GM19452 (cell line): Measurements from ENCODE around the gene DNAJC6.

ENCODE experiments used
- ATAC-seq: cut with Tn5 transposase; IDR thresholded peaks from one replicate; pipeline ENCODE4 v1.9.1; 2021; ENCODE audit not compliant: unreplicated experiment

DNAJC6 gene

DNA sequence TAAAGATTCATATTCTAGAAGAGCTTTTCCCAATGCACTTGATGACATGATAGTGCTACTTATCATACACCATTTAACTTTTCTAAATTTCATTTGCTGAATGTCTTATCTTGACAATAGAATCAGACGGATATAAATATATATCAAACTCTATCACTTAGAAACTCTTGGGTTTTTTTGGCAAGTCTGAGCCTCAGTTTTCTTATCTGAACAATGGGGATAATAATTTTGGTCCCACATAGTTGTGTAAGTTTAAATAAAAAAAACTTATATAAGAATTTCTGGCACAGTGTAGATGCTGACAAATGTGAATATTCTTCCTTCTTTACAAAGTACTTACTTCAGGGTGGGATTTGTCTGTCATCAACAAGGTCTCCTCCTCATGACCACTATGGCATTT lies 89.7 kb downstream of the DNAJC6 start:
- no peak for ATAC-seq

DNA sequence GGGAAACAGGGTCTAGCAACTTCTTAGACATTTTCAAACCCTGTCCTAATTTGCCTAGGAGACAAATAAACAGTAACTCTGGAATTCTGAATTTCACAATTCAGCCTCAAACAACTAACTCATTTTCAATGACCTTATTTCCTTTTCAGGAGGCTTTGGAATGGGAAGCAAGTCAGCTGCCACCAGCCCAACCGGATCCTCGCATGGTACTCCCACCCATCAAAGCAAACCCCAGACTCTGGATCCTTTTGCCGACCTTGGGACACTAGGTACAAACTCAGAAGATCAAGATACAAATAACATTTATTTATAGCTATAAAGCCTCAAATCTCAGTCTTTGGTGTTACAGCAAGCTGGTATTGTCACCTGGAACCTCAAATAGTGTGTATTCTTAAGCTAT lies 92.3 kb downstream of the DNAJC6 start:
- ATAC-seq = no peak

DNA sequence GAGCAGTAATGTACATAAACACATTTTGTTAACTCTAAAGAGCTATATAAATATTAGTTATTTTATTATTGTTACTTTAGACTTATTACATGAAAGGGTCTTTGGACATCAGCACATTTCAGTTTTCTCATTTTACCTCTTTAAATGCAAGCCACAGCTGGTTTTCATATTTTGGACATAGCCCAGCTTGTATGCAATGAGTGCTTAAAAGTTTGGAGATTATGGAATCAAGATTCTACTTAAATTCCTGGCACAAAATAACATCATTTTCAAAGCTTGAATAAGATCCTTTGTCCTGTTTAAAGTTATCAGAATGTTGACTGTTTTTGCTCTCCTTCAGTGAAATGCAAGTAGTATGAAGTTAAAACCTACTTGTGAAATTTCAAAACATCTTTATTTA lies 95.6 kb downstream of the DNAJC6 start:
- no peak for ATAC-seq

DNA sequence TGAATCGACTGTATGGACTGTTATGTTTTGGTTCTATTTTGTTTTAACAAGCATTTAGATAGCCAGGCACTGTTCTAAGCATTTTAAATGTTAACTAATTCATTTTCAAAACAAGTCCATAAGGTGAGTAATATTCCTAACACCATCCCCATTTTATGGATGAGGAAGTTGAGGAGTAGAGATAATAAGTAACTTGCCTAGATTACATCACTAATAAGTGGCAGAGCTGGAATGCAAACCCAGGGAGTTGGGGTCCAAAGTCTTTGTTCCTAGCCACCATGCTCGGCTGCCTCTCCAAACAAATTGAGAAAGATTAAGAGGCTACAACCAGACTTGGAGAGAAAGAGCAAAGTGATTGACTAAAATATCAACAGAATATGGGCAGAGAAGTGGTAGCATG lies 98.5 kb downstream of the DNAJC6 start:
- no peak for ATAC-seq

DNA sequence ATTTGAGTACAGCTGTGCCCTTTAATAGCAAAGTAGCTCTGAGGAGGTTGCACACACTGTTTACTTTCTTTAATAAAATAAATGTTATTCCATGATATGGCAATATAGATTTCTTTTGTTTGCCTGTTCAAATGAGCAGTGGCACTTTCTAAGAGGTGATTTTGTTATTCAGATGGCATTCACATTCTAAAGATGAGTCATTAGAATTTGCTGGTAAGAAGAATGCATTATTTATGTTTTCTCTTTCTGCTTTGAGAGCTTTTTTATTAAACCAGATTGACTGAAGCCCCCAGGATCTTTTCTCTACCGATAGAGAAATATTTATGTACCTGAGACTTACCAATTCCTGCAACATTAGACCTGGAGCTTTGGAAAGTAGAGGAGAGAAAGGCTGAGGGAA lies 100.0 kb downstream of the DNAJC6 start:
- no peak for ATAC-seq

DNA sequence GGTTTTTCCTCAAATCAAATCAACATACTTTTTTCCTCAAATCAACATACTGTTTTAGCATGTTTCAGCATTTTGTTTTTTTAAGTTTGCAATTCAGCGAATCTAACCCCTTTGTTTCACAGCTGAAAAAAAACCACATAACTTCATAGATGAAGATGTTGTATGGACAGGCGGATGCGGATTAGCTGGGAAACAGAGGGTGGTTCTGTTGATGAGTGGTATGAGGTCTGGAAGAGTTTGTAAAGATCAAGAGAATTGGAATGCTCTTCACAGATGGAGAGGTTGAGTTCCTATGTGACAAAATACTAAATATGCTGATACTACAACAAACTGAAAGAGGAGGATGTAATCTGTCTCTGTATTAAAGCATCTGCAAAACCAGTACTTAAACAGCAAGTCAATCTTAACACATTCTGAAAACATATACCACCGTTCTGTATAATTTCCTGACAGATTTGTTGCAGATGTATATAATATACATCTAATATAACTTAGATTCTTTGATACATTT lies 100.5 kb downstream of the DNAJC6 start:
- ATAC-seq = no peak

DNA sequence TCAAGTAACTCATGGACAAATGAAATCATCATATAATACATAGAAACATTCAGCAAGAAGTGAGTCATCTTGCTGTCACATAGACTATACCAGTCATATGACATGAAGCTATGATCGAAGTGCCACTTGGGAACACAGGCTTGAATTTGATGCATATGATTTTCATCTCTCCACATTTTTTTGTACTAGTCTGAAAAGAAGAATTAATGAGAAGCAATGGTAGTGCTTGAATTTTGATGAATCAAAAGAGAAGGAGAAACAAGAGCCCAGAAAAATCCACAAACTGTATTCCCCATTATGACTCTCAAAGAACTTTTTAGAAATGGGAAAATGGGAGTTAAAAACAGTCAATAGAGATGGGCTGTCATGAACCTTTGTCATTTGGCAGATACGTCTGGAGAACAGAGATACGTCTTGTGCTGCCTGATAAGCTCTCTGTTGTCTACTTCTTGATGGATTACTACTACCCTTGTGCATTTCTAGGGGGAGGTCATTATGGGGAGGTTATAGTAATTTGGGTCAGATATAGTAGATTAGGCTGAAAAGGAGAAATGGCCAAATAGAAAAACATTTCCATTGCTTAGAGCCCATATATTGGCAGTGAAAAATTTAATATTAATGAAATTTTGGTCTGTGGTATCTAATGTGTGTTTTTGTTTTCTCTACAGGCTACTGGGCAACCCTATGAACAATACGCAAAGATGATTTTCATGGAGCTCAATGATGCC lies 103.1 kb downstream of the DNAJC6 start:
- ATAC-seq = no peak

DNA sequence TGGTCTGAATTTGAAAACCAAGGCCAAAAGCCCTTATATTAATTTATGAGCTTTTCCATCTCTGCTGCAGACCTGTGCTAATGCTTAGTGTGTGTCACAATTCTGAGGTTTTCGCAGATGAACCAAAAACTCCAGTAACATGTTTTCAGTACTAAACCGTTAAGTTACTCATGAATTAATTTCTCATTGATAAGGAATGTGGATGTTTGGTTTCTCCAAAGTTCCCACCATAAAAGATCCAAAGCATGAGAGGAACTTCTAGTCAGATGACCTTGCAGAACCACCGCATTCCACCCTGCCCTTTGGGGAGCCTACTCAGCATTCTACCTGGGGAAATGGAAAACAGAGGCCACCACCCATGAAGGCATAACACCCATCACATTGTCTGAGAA lies 103.6 kb downstream of the DNAJC6 start:
- no peak for ATAC-seq

DNA sequence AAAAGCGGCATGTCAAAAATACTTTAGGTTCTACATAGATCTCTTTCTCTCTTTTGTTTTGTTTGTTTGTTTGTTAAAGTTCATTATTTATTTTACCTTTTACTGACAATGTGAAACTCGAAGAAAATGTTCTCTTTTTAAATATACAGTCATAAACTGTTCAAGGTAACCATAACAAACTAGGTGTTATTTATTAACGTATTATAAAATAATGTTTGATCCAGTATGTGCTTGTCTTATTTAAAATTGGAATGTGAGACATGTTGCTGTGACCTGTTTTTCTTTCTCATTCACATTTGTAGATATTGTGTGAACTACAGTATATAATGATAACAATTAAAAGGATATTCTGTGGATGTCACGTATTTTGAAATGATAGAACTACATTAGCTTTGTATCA lies 105.2 kb downstream of the DNAJC6 start:
- ATAC-seq = no peak

DNA sequence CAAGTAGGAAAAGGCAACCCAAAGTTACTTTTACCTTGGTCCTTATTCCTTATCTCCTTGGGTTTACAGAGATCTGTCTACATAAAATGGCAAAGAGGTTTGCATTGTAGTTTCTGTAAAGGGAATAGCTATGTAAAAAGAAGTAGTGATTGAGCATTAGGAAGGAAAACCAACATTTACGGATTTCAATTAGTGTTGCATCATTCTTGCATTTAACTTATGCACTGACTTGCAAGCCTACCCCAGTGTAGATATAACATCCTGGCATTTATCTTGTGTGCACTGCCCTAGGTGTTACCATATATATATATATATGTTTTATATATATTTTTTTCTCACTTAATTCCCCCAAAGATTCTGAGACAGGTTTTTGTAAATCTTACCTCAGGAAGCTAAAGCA lies 107.4 kb downstream of the DNAJC6 start:
- no peak for ATAC-seq

DNA sequence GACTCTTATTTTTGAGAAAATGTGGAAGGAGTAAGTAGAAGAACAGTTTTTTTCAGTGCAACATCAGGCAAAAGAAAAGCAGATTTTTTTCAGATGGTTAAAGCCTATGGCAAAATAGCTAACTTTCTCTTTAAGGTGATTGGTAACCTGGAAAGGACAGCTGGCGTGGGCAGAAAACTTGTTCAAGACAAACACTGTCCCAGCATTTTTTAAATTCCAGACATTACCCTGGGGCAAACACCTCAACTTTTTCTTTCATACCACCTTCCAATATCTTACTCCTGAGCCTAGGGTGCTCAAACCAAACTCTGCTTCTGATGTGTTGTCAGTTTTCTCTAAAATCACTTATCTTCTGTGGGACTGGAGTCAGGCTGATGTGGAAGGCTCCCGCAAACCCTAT lies 108.4 kb downstream of the DNAJC6 start:
- no peak for ATAC-seq

DNA sequence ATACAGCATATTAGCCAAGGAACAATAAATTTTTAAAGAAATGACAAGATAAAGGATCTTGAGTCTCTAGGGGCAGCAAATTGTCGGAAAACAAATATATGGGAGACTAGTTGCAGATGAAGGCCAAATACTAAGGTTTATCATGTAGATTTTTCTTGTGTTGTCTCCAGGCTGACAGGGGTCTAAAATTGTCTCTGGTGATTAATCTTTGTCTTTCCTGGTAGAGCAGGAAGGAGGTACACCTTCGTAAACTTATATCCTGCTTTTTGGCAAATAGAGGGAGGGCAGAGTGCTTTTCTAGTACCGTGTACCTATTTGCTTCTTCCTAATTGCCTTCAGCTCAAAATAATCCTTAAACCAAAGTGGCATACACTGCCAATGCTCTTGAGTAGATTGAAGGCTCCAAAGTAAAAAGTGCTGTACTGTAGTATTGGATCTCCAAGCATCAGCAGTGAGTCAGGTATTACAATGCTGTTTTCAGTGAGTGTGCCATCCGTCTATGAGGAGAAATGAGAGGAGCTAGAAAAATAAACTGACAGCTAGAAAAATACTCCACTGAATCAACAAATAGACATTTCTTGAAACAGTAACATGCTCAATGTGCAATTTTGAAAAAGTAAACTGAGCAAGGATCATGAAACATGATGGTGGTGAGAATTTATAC lies 109.3 kb downstream of the DNAJC6 start:
- no peak for ATAC-seq

DNA sequence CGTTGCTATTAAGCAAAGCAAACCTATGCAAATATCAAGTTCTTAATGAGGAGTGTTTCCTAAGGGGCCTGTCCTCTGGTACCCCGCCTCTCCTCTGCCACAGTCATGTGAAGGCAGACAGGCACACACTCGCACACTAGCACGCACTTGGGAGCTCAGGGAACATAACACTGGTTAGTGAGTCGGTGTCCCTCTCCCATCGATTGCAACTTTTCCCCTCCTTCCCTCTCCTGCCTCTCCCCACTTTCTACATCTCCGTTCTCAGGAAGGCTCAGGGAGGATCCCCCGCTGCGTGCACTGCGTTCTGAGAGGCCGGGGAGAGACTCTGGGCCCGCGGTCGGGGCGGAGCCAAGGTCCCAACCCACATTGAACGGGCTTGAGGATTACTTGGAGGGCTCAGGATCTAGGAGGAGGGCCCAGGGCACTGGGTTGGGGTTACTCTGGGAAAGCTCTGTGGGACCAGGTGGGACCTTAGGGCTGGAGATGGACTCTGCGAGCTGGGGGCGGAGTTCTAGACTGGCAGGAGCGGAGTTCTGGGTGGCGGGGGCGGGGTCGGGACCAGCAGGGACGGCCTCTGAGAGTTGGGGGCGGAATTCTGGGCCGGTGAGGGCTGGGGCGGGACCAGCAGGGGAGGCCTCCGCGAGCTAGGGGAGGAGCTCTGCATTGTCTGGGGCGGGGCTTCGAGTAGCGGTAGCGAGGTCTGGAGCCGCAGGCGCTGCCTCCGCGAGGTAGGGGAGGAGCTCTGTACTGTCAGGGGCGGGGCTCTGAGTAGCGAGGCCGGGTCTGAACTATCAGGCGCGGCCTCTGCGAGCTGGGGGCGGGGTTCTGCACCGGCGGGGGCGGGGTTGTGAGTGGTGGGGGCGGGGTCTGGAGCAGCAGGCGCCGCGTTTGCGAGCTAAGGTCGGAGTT lies 110.6 kb downstream of the DNAJC6 start:
- ATAC-seq = peak; percentile 93

DNA sequence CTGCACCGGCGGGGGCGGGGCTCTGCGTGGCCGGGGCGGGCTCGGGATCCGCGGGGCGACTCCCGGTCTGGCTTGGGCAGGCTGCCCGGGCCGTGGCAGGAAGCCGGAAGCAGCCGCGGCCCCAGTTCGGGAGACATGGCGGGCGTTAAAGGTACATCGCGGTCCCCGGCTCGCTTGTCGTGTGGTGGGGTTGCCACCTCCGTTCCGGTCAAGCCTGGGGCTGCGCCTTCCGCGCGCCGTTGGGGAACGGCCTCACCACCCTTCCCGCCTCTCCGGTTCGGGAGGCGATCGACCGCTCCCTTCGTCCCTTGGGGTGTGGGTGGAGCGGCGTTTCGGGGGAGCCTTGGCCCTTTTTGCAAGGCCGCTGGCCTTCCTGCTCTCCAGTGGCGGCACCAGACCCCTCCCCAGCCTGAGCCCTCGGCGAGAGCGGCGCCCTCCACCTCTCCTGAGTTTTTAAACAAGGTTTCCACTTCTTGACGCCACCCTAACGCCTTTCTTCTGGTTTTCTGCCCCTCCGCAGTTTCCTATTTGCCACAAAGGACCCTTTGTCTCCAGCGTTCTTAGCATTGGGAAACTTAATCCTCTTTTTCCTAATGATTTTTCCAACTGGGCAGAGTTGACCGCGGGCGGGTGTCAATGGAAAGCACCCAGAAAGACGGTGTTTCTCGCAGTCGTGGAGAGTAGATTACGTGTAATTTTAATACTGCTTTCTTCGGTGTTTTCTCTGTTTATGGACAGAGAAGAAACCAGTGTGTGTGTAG lies 111.4 kb downstream of the DNAJC6 start, which contains the start of the genes LEPR and LEPROT:
LEPR (plus strand) TSS at position 79 of the 761 bp plus-strand sequence. CDS start 144,898 bp downstream, outside the sequence.
LEPROT (plus strand) TSS at position 79 of the 761 bp plus-strand sequence; CDS start at position 136, 57 bp downstream.
- peak; percentile 56 for ATAC-seq

DNA sequence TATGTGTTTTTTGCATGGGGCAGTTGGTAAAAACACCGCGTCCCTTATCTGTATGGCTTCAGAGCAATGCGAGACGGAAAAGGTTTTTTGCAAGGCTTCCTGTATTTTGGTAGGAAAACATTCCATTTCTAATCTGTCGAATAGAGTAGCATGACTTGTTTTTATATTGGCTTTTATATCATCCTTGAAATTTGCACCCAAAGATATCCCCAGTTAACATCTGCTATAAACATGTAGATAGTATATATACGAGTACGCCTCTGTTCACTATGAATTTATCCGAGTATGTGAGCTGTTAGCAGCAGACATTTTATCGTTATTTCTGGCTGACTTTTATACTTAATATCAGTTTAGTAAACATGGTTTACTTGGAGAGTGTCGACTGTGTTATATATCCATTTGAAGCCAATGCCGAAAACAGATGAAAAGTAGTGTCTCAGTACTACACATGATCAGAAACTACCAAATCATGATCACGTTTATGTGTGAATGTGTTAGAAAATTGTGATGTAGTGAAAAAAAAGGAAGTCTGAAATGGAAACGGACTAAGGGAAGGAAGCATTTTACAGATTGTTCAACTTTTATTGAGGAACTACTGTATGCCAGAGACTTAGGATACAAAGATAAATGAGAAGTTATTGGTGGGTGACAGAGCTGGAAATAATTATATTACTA lies 112.1 kb downstream of the DNAJC6 start:
- ATAC-seq = no peak

DNA sequence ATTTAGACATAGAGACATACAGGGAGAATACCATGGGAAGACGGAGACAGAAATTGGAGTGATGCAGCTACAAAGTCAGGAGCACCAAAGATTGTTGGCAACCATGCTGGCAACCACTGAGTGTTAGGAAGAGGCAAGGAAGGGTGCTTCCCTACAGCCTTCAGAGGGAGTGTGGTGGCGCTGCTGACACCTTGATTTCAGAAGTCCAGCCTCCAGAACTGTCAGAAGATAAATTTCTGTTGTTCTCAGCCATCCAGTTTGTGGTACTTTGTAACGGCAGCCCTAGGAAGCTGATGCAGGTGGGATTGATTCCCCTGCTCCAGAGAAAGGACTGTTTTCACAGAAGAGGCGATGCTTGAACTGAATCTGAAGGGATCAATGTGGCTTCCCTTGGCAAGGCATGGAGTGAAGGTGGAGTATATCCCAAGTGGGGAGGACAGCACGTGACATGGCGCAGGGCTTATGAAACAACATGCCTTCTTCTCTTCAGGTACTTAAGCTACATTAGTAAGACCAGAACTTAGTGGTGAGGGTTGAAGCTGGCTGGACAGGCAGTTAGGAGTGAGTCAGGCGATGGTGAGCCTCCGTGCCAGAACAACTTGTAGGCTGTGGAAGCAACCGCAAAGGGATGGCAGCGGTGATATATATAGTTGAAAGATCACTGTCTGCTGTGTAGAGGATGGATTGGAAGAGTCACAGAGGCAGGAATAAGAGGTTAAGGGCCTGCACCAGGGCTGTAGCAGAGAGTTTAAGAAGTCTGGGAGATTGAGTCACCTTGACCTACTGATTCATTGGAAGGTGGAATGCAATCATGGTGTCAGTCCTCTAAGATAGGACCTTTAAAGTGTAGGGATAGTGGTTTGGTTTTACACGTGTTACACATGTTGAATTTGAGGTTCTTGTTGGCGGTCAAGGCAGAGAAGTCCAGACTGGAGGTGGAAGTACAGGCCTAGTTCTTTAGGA lies 113.2 kb downstream of the DNAJC6 start:
- no peak for ATAC-seq

DNA sequence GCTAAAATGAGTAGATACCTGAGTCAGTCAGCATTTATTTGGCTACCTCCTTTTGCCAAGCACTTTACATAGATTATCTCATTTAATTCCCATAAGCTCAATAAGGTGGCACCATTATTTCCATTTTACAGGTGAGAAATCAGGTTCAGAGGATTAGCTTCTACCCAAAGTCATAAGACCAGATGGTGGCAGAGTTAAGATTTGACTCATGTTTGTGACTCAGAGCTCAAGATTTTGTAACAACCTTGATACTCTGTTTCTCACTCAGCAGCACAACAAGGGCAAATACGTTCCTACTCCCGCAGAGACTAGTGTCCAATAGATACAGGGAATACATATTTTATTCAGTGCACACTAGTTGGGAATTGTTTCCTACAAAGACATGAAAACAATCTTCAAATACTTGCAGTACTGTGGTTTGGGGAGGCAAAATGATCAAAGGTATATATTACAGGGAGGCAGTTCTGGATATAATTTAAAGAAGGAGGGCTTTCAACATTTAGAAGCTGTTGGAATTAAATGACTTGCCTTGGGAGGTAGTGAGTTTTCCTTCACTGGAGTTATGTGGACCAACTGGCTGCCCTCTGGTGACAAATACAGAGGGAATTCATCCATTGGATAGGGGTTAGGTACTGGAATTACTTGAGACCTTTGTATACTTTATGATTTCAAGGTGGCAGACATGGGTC lies 114.7 kb downstream of the DNAJC6 start:
- no peak for ATAC-seq

DNA sequence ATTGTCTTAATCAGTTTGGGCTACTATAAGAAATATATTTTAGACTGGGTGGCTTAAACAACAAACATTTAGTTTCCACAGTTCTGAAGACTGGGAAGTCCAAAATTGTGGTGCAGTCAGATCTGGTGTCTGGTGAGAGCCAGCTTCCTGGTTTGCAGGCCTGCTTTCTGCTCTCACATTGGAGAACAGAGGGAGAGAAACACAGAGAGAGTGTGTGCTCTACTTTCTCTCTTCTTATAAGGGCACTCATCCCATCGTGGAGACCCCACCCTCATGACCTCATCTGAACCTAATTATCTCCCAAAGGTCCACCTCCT lies 115.2 kb downstream of the DNAJC6 start:
- ATAC-seq = no peak
